ENCODE data around the gene KRTAP5-10. TPM values are rescaled to one million over a fixed set of nuclear protein-coding genes. Genes with fewer than 3 reads are reported as not detected.
"Not testable (repeated sequence)": the region's sequence is repeated elsewhere in the genome, so short reads cannot be mapped to it uniquely, and the experiment has no call there.

The KRTAP5-10 gene
- total RNA-seq, 1 donor from 2014 or later: not detected

GRCh38 chr11:71613931-71614330 is 48.6 kb downstream of the KRTAP5-10 start:
- H3K27ac Mint-ChIP-seq; H3F3A ChIP-seq (ENCODE audit: low read depth); H3K4me1 ChIP-seq; H3K27ac ChIP-seq; H2AFZ ChIP-seq (replicated peaks); H3K9me3 Mint-ChIP-seq; H3K9me3 ChIP-seq (ENCODE audit: low read depth); DNase-seq (ENCODE audit: low spot score); H3K9ac ChIP-seq; H3K79me2 ChIP-seq (ENCODE audit: low read depth); H3K4me2 ChIP-seq; H3K36me3 ChIP-seq; H3K27me3 Mint-ChIP-seq (ENCODE audit: insufficient read depth, low read depth); H4K20me1 ChIP-seq (ENCODE audit: low read depth); H3K4me3 ChIP-seq; H3K36me3 Mint-ChIP-seq; H3K4me1 Mint-ChIP-seq; H3K4me3 Mint-ChIP-seq: not testable (repeated sequence)
- peaks cover 19% of the 10 kb centered on the region for H3K27me3 ChIP-seq

DNA sequence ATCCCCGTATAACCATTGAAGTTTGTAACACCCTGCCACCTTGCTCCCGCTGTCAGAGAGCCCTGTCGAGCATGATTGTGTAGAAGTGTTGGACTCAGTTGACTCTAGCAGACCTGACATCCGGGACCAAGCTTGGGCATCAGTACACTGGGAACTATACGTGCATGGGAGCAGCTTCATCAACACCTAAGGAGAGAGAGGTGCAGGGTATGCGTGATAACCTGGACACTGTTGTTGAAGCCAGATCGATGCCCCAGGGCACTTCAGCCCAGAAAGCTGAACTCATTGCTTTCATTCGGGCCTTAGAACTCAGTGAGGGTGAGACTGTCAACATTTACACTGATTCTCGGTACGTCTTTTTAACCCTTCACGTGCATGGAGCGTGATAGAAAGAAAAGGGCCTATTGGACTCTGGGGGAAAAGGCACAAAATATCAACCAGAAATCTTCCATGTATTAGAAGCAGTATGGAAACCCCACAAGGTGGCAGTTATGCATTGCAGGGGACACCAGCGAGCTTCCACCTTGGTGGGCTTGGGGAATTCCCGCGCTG is 49.1 kb downstream of the KRTAP5-10 start:
- H3K9me3 Mint-ChIP-seq; H3K9me3 ChIP-seq (ENCODE audit: low read depth): not testable (repeated sequence)
- peaks cover 14% of the 10 kb centered on the region for H3K27me3 ChIP-seq

GRCh38 chr11:71615003-71615402 is 49.6 kb downstream of the KRTAP5-10 start:
- not testable (repeated sequence) for H3K9me3 Mint-ChIP-seq; H4K20me1 ChIP-seq (ENCODE audit: low read depth); H3K9me3 ChIP-seq (ENCODE audit: low read depth); H3K27me3 ChIP-seq; H3F3A ChIP-seq (ENCODE audit: low read depth); H3K4me1 Mint-ChIP-seq; H3K79me2 ChIP-seq (ENCODE audit: low read depth); H3K27ac ChIP-seq; H3K36me3 Mint-ChIP-seq; H3K4me3 ChIP-seq; H3K27ac Mint-ChIP-seq; H2AFZ ChIP-seq (replicated peaks); H3K4me3 Mint-ChIP-seq; H3K4me2 ChIP-seq; H3K36me3 ChIP-seq; H3K27me3 Mint-ChIP-seq (ENCODE audit: insufficient read depth, low read depth); H3K9ac ChIP-seq; H3K4me1 ChIP-seq; DNase-seq (ENCODE audit: low spot score)

More for the DNA sequence above, 49.1 kb downstream of the KRTAP5-10 start:
- not testable (repeated sequence) for H3K9ac ChIP-seq; H3K27ac Mint-ChIP-seq; H3K27me3 Mint-ChIP-seq (ENCODE audit: insufficient read depth, low read depth); H4K20me1 ChIP-seq (ENCODE audit: low read depth); DNase-seq (ENCODE audit: low spot score); H3K79me2 ChIP-seq (ENCODE audit: low read depth); H3F3A ChIP-seq (ENCODE audit: low read depth); H3K4me3 Mint-ChIP-seq; H3K36me3 Mint-ChIP-seq; H3K27ac ChIP-seq; H3K4me1 ChIP-seq; H3K36me3 ChIP-seq; H3K4me1 Mint-ChIP-seq; H3K4me2 ChIP-seq; H2AFZ ChIP-seq (replicated peaks); H3K4me3 ChIP-seq

Small RNAs within 50 kb of the gene (small RNA-seq; reads per million reads assigned to genes)
- not detected for gene AP000867.1
- gene KRTAP5-14P: not detected

Other genes with a start within 250 kb of the KRTAP5-10 start
- 36.7 and 69.8 TPM in 2 replicates for gene DHCR7, start 117.2 kb upstream of the KRTAP5-10 start, total RNA-seq (ENCODE audit: low replicate concordance)
- 25.0 and 40.0 TPM in 2 replicates for gene NADSYN1, start 112.4 kb upstream of the KRTAP5-10 start, total RNA-seq (ENCODE audit: low replicate concordance)
- gene KRTAP5-7, start 38.3 kb upstream of the KRTAP5-10 start, total RNA-seq (ENCODE audit: low replicate concordance): not detected in 2 replicates
- gene KRTAP5-8, start 27.5 kb upstream of the KRTAP5-10 start, total RNA-seq (ENCODE audit: low replicate concordance): not detected in 2 replicates
- 0.15 TPM in 1 of 2 replicates, not detected in the other for gene KRTAP5-9, start 17.1 kb upstream of the KRTAP5-10 start, total RNA-seq (ENCODE audit: low replicate concordance)
- not detected in 2 replicates for gene KRTAP5-11, start 17.3 kb downstream of the KRTAP5-10 start, total RNA-seq (ENCODE audit: low replicate concordance)